Activated gamma-delta T cell treated with anti-CD3 and anti-CD28 coated beads, Interleukin-2, amount 50 U/mL, for 16 hours (primary cell): ENCODE measurements around the gene GNG14.
"Not testable (repeated sequence)": the region's sequence is repeated elsewhere in the genome, so short reads cannot be mapped to it uniquely, and the experiment has no call there.

Experiments used
- DNase-seq: peaks from one replicate; pipeline ENCODE4 v3.0.0-alpha.2; 2020; ENCODE audit warnings: low read depth

Gene GNG14

DNA sequence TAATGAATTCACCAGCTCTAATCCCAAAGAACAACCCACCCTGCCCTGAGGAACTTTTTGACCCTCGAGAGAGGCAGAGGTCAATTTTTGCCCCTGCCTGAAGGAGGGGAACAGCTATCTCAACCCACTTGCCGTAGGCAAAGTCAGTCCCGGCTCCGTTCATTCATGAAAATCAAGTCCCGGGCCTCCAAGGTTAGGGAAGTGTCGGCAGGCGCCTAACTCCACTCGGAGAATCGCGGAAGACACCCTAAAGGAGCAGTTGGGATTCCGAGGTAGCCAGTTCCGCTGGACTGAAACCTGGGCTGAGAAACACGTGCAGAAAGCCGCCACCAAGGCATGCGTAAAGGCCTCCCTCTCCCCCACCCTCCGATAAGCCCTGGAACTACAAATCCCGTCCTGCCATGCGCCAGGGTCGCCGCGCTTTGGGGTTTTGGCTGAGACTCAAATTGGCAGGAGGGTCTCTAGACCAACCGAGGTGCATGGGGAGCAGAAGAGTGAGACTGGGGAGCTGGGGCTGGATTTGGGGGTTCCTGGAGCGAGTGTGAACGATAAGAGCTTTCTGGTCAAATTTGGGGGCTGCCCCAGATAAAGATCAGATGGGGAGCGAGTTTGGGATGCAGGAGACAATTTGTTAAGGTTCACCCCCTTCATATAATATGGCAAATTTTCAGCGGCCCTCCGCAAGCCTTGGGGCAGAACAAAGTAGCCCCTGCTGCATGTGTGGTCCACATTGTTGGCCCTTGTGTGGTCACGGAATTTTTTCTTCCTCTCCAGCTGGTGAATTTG, 36.0 kb downstream of the GNG14 start, which contains the start of gene TNPO2:
Gene TNPO2, minus strand, starts transcription at position 292 of the 786 bp plus-strand sequence. CDS start 2,955 bp downstream, outside the sequence.
- DNase-seq: peak; percentile 39

DNA sequence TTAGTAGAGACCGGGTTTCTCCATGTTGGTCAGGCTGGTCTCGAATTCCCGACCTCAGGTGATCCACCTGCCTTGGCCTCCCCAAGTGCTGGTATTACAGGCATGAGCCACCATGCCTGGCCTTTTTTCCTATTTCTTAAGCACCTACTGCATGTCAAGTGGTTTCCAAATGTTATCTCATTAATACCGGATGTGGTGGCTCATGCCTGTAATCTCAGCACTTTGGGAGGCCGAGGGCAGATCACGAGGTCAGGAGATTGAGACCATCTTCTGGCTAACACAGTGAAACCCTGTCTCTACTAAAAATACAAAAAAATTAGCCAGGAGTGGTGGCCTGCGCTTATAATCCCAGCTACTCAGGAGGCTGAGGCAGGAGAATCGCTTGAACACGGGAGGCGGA, 37.8 kb downstream of the GNG14 start:
- not testable (repeated sequence) for DNase-seq

DNA sequence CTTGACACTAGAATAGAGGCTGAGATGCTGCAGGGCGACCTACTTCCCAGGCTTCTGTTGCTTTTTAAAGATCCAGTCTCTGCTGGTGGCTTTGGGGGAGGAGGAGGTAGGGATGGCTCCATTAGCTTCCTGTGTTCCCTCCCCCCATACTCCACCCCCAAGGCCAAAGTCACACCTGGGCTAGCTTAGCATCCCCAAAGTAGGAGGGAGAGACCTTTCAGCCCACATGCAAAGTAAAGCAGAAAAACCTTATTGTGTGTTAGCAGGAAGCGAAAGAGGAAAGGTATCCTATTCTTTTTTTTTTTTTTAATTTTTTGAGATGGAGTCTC, 39.2 kb downstream of the GNG14 start:
- DNase-seq: no peak

DNA sequence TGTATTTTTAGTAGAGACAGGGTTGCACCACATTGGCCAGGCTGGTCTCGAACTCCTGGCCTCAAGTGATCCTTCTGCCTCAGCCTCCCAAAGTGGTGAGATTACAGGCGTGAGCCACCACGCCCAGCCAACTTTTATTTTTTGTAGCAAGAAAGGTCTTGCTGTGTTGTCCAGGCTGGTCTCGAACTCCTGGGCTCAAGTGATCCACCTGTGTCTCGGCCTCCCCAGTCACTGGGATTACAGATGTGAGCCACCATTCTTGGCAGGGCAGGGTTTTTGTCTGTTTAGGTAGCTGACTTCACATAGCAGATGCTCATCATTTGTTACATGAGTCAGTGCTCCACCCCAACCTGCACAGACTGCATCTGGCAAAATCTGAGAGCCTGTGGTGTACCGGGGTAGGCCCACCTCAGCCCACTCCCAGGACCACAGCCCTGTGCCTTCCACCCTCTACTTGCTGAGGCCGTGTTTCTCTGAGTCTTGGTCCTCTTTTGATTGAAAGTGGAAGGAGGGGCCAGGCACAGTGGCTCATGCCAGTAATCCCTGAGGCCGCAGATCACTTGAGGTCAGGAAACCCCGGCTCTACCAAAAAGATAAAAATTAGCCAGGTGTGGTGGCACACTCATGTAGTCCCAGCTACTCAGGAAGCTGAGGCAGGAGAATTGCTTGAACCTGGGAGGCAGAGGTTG, 40.1 kb downstream of the GNG14 start:
- no peak for DNase-seq

DNA sequence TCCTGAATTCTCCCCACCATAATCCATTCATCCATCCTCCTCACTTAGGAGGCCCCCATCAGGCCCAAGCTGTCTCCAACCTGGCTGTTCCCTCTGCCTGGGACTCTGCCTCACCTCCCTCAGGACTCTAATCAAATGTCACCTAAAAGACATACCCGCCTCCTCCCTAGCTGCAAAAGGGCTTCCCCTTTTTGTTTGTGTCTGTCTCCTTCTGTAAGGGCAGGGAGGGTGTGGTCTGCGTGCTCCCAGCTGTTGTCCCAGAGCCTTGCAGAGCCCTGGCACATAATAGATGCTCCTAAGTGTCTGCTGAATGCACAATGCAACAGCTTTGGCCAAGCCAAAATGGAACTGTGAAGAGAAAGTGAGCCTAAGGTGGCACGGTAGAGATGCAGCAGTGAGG, 42.3 kb downstream of the GNG14 start:
- DNase-seq: no peak

DNA sequence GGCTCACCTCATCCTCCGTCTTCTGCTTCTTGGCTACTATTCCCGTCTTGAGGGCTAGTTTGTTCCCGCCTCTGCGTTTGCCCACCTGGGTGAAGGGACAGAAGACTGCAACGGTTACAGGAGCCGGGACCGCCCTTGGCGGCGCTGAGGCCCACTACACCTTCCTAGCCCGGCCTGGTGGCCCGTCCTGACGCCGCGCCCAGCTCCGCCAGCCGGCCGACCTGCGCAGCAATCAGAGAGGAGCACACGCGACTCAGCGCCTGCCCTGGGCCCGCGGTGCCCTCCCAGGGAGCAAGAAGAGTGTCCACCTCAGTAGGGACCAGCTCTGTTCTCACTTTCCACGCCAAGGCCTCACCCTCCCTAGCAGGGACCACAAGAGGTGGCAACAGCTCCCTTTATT, 43.5 kb downstream of the GNG14 start:
- DNase-seq: no peak

DNA sequence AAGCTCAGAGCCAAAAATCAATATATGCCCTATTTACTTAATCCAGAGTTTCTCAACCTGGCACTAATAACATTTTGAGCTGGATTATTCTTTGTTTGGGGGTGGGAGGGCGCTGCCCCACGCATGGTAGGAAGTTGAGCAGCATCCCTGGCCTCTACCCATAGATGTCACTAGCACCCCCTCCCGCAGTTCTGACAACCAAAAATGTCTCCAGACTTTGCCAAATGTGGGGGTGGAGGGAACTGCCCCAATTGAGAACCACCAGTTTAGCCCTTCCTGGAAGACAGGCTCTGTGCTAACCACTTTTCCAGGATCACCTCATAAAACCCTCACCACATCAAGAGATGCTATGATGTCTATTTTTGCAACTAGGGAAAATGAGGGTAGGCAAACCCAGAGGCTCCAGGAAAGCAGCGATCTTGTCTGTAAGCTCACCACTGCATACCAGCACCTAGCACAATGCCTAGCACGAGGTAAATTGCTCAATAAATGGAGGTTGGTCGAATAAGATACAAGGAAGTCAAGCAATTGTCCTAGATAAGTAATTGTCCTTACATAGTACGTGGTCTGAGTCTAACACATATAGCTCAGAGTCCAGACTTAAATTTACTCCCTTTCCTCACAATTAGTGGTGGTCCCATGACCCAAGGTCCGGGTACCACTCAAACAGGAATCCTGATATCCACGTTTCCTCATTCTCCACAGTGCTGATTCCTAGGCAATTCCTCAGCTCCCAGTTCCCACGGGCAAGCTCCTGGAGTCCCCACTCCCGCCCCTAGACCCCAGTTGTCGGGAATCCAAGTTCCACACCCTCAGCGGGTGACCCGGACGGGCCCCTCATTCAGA, 45.8 kb downstream of the GNG14 start:
- DNase-seq: no peak

DNA sequence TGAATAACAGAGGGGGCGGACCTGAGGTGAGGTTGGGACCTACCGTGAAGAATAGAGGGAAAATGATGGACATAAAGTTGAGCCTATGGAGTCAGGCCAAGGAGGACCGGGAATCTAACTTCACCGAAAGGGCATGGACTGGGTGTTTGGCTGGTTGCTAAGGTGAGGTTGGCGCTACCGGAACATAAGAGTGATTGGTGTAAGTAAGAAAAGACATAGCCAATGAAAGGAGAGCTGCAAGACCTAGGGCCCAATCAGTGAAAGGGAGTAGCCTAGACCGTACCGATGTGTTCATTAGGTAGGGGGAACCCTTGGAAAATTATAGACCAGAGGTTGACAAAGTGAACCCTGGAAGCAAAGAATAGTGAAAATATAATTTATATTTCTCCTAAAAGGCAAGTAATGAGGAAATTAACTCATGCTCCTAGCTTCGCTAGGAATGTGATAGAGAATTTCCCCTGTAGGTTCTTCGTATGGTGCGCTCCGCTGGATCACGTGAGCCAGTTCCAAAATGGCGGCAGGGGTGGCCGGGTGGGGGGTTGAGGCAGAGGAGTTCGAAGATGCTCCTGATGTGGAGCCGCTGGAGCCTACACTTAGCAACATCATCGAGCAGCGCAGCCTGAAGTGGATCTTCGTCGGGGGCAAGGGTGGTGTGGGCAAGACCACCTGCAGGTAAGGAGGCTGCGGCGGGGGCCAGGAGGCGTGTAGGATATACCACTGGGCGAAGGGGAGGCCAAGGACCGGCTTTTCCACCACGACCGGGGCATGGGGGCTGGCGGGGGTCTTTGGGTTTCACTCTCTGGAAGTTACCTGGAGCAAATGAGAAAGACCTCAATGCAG, 49.4 kb downstream of the GNG14 start, which contains the start of gene GET3:
Gene GET3, plus strand, starts transcription at position 503 of the 840 bp plus-strand sequence. Its CDS starts 9 bp downstream, at position 512.
- peak; percentile 68 for DNase-seq

DNA sequence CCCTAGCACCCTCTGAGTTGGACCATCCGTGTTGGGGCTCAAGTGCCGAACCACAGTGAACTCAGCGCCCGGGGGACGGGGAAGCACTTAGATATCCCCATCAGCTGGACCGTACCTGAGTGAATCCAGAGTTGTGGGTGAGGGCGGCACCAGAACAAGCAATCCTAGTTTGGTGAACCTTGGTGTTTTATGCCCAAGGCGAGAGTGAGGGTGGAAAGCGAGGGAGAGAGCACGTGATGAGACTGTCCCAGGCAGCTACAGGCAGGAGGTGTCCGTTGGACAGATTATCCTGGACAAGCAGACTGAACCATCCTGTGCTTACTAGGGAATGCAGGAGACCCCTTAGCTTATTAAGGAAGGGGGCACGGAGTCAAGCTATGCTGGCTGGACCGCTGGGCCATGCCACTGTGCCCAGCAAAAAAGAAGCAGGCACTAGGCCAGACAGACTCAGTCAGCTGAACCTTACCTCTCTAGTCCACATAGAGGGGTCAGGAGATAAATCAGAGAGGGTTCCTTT, 50.1 kb downstream of the GNG14 start:
- DNase-seq: no peak
